ENCODE results near the gene SBK2. TPM values are rescaled to one million over a fixed set of nuclear protein-coding genes. Genes with fewer than 3 reads are reported as not detected.
"Not testable (repeated sequence)": the region's sequence is repeated elsewhere in the genome, so short reads cannot be mapped to it uniquely, and the experiment has no call there.

Gene SBK2, protein sequence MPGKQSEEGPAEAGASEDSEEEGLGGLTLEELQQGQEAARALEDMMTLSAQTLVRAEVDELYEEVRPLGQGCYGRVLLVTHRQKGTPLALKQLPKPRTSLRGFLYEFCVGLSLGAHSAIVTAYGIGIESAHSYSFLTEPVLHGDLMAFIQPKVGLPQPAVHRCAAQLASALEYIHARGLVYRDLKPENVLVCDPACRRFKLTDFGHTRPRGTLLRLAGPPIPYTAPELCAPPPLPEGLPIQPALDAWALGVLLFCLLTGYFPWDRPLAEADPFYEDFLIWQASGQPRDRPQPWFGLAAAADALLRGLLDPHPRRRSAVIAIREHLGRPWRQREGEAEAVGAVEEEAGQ
- total RNA-seq (not detected in 2 replicates), polyA plus RNA-seq (not detected in 2 replicates), polyA minus RNA-seq (ENCODE audit: low replicate concordance) (not detected in 2 replicates)
- not detected in 2 replicates for polyA plus RNA-seq (2012)

DNA sequence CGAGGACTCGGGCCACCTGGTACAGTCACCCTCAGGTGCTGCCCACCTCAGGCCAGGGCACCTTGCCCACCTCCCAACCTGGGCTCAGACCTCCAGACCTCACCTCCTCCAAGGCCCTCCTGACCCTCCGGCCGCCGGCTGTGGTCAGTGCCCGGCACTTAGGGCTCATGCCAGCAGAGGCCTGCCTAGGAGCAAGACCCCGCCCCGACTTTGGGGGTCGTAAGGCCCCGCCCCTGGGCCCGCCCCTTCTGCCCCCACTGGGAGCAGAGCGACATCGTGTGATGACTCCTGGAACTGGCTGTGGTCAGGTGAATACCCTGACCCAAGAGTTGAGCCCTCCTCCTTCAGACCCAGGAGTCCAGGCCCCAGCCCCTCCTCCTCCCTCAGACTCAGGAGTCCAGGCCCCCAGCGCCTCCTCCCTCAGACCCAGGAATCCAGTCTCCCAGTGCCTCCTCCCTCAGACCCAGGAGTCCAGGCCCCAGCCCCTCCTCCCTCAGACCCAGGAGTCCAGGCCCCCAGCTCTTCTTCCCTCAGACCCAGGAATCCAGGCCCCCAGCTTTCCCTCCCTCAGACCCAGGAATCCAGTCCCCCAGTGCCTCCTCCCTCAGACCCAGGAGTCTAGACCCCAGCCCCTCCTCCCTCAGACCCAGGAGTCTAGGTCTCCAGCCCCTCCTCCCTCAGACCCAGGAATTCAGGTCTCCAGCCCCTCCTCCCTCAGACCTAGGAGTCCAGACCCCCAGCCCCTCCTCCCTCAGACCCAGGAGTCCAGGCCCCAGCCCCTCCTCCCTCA, at the start of gene SBK2:
Gene SBK2 (minus strand): TSS at position 183 of the 790 bp plus-strand sequence. CDS start 839 bp downstream, outside the sequence.
- DNase-seq (ENCODE audit: low read depth in 2 of 2) = no peak
- H4K20me1 ChIP-seq (ENCODE audit: control insufficient read depth, extremely low read depth, insufficient read depth, low read length) = no peaks in the 10 kb centered on the region
- no peak within 1 kb of the TSS for H3K4me2 ChIP-seq (ENCODE audit: extremely low read depth, insufficient read depth, low read length)
- no peak for TF ChIP-seq EZH2 (IDR thresholded peaks at IDR 0.05; ENCODE audit: low read length, missing control alignments)
- peak in 1 of 2 donors; percentile 15 for TF ChIP-seq CTCF (conservative IDR thresholded peaks at IDR 0.05 in 1 of 2, IDR thresholded peaks at IDR 0.05 in 1 of 2; ENCODE audit: low read depth in 1 of 2, low read length in 2 of 2)
- no peak within 1 kb of the TSS for H3K4me3 ChIP-seq (replicated peaks in 1 of 4; ENCODE audit: control extremely low read depth in 1 of 4, insufficient read depth in 1 of 4, low read depth in 3 of 4, low read length in 4 of 4)
- no peaks in the 10 kb centered on the region for H3K27me3 ChIP-seq (ENCODE audit: control insufficient read depth, insufficient read depth, low read length)
- no peak within 1 kb of the TSS for H3K9ac ChIP-seq (ENCODE audit: insufficient read depth, low read length)
- H3K36me3 ChIP-seq (ENCODE audit: control insufficient read depth, insufficient read depth, low read length) = no peaks in the 10 kb centered on the region
- no peak within 1 kb of the TSS for H3K27ac ChIP-seq (ENCODE audit: insufficient read depth, low read length)
- H3K79me2 ChIP-seq (ENCODE audit: control insufficient read depth, insufficient read depth, low read length) = no peaks in the 10 kb centered on the region
- H2AFZ ChIP-seq (ENCODE audit: low read length) = no peak within 1 kb of the TSS
- no peaks in the 10 kb centered on the region for H3K4me1 ChIP-seq (ENCODE audit: control insufficient read depth, extremely low read depth, insufficient read depth, low read length)
- no peaks in the 10 kb centered on the region for H3K9me3 ChIP-seq (ENCODE audit: control insufficient read depth, insufficient read depth, low read depth, low read length)

DNA sequence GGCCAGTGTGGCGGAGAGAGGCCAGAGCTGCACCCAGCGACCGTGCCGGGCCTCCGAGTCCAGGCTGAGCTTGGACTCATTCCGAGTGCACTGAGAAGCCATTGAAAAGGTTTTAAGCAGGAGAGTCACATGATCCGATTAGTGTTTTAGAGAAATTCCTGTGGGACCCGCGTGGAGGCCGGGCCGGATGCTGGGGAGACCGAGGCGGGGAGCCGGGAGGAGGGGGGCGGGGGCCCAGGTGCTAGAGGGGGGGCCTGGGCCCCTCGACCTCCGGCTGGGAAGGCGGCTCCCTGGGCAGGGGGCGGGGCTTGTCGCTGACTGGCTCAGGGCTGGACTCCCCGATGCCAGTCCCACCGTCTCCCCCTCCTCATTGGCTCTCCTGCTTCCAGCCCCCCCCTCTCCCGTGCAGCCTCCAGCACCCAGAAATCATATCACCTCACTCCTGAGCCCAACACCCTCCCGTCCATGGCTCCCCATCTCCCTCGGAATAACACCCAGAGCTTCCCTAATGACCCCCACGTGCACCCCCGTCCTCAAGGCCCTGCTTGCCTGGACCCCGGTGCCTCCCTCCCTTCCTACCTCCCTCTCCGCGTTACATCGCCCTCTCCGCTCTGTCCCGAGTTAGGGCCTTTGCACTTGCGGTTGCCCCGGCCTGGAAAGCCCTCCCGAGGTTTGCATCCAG, 48.9 kb upstream of the SBK2 start:
- no peaks in the 10 kb centered on the region for H3K36me3 ChIP-seq (ENCODE audit: control insufficient read depth, insufficient read depth, low read length)
- H3K4me2 ChIP-seq (ENCODE audit: extremely low read depth, insufficient read depth, low read length) = peak overlapping the region; percentile 69
- H2AFZ ChIP-seq (ENCODE audit: low read length) = peak overlapping the region; percentile 63
- no peak for TF ChIP-seq EZH2 (IDR thresholded peaks at IDR 0.05; ENCODE audit: low read length, missing control alignments)
- TF ChIP-seq CTCF (conservative IDR thresholded peaks at IDR 0.05 in 1 of 2, IDR thresholded peaks at IDR 0.05 in 1 of 2; ENCODE audit: low read depth in 1 of 2, low read length in 2 of 2) = no peak
- H3K4me1 ChIP-seq (ENCODE audit: control insufficient read depth, extremely low read depth, insufficient read depth, low read length) = peaks cover 12% of the 10 kb centered on the region
- H3K9ac ChIP-seq (ENCODE audit: insufficient read depth, low read length) = no peak overlapping the region
- DNase-seq (ENCODE audit: low read depth in 2 of 2) = peak; percentile 50 to 82
- peak overlapping the region in 2 of 4 experiments; percentile 39 to 42 for H3K4me3 ChIP-seq (replicated peaks in 1 of 4; ENCODE audit: control extremely low read depth in 1 of 4, insufficient read depth in 1 of 4, low read depth in 3 of 4, low read length in 4 of 4)
- H3K9me3 ChIP-seq (ENCODE audit: control insufficient read depth, insufficient read depth, low read depth, low read length) = no peaks in the 10 kb centered on the region
- no peaks in the 10 kb centered on the region for H3K79me2 ChIP-seq (ENCODE audit: control insufficient read depth, insufficient read depth, low read length)
- H3K27me3 ChIP-seq (ENCODE audit: control insufficient read depth, insufficient read depth, low read length) = no peaks in the 10 kb centered on the region
- no peaks in the 10 kb centered on the region for H4K20me1 ChIP-seq (ENCODE audit: control insufficient read depth, extremely low read depth, insufficient read depth, low read length)
- H3K27ac ChIP-seq (ENCODE audit: insufficient read depth, low read length) = no peak overlapping the region

GRCh38 chr19:55584871-55585270, 47.9 kb upstream of the SBK2 start:
- Histone ChIP-seq H3K4me2 (ENCODE audit: extremely low read depth, insufficient read depth, low read length) (no peak overlapping the region), H3K27ac (ENCODE audit: insufficient read depth, low read length) (no peak overlapping the region), H3K4me3 (replicated peaks in 1 of 4; ENCODE audit: control extremely low read depth in 1 of 4, insufficient read depth in 1 of 4, low read depth in 3 of 4, low read length in 4 of 4) (no peak overlapping the region), H4K20me1 (ENCODE audit: control insufficient read depth, extremely low read depth, insufficient read depth, low read length) (no peaks in the 10 kb centered on the region), H3K79me2 (ENCODE audit: control insufficient read depth, insufficient read depth, low read length) (peaks cover 6% of the 10 kb centered on the region), H3K9ac (ENCODE audit: insufficient read depth, low read length) (no peak overlapping the region), H2AFZ (ENCODE audit: low read length) (no peak overlapping the region), H3K9me3 (ENCODE audit: control insufficient read depth, insufficient read depth, low read depth, low read length) (no peaks in the 10 kb centered on the region), H3K27me3 (ENCODE audit: control insufficient read depth, insufficient read depth, low read length) (no peaks in the 10 kb centered on the region), H3K36me3 (ENCODE audit: control insufficient read depth, insufficient read depth, low read length) (no peaks in the 10 kb centered on the region), H3K4me1 (ENCODE audit: control insufficient read depth, extremely low read depth, insufficient read depth, low read length) (peaks cover 12% of the 10 kb centered on the region)
- no peak for DNase-seq (ENCODE audit: low read depth in 2 of 2)
- TF ChIP-seq CTCF (conservative IDR thresholded peaks at IDR 0.05 in 1 of 2, IDR thresholded peaks at IDR 0.05 in 1 of 2; ENCODE audit: low read depth in 1 of 2, low read length in 2 of 2) = no peak
- TF ChIP-seq EZH2 (IDR thresholded peaks at IDR 0.05; ENCODE audit: low read length, missing control alignments) = no peak

DNA sequence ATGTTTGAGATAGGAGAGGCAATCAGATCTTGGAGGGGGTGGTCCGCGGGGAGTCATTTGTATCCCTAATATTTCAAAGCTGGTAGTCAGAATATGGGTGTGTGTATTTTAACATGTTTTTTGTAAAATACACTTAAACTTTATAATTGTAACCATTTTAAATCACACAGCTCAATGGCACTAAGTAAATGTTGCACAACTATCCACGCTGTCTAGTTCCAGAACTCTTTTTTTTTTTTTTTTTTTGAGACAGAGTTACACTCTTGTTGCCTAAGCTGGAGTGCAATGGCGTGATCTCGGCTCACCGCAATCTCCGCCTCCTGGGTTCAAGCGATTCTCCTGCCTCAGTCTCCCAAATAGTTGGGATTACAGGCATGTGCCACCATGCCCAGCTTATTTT, 47.0 kb upstream of the SBK2 start:
- H3K27me3 ChIP-seq (ENCODE audit: control insufficient read depth, insufficient read depth, low read length); DNase-seq (ENCODE audit: low read depth in 2 of 2); H3K4me2 ChIP-seq (ENCODE audit: extremely low read depth, insufficient read depth, low read length); H3K9ac ChIP-seq (ENCODE audit: insufficient read depth, low read length); H3K4me3 ChIP-seq (replicated peaks in 1 of 4; ENCODE audit: control extremely low read depth in 1 of 4, insufficient read depth in 1 of 4, low read depth in 3 of 4, low read length in 4 of 4); H3K36me3 ChIP-seq (ENCODE audit: control insufficient read depth, insufficient read depth, low read length); H3K9me3 ChIP-seq (ENCODE audit: control insufficient read depth, insufficient read depth, low read depth, low read length); H3K27ac ChIP-seq (ENCODE audit: insufficient read depth, low read length); H2AFZ ChIP-seq (ENCODE audit: low read length); H4K20me1 ChIP-seq (ENCODE audit: control insufficient read depth, extremely low read depth, insufficient read depth, low read length): not testable (repeated sequence)
- Histone ChIP-seq H3K4me1 (ENCODE audit: control insufficient read depth, extremely low read depth, insufficient read depth, low read length) (peaks cover 12% of the 10 kb centered on the region), H3K79me2 (ENCODE audit: control insufficient read depth, insufficient read depth, low read length) (peaks cover 11% of the 10 kb centered on the region)
